Neuronal stem cell (in vitro differentiated cells): ENCODE results near the gene PLEKHG3.

Experiments used
- DNase-seq: peaks from one replicate; pipeline ENCODE4 v3.0.0-alpha.2; 2013; ENCODE audit warnings: low spot score
- H2AFZ ChIP-seq: one replicate; pipeline ENCODE4 v1.6.1; 2013; ENCODE audit warnings: mild to moderate bottlenecking, low read length, inconsistent platforms
- H2AK5ac ChIP-seq: 2 replicates; pipeline ENCODE4 v1.6.1; 2013; ENCODE audit warnings: low read depth, mild to moderate bottlenecking, inconsistent platforms, low read length, moderate library complexity, mixed read lengths
- H2BK120ac ChIP-seq: 2 replicates; pipeline ENCODE4 v1.6.1; 2013; ENCODE audit warnings: low read depth, mild to moderate bottlenecking, inconsistent platforms, low read length, moderate library complexity, mixed read lengths
- H2BK12ac ChIP-seq: one replicate; pipeline ENCODE4 v1.6.1; 2013; ENCODE audit warnings: low read length, inconsistent platforms
- H2BK15ac ChIP-seq: 2 replicates; pipeline ENCODE4 v1.6.1; 2013; ENCODE audit warnings: mild to moderate bottlenecking, low read length, inconsistent platforms, mixed read lengths
- H2BK5ac ChIP-seq: one replicate; pipeline ENCODE4 v1.6.1; 2013; ENCODE audit warnings: inconsistent platforms, mild to moderate bottlenecking, low read length, moderate library complexity
- H3K14ac ChIP-seq: one replicate; pipeline ENCODE4 v1.6.1; 2013; ENCODE audit warnings: low read length, inconsistent platforms
- H3K18ac ChIP-seq: 2 replicates; pipeline ENCODE4 v1.6.1; 2013; ENCODE audit warnings: low read length, inconsistent platforms
- H3K23ac ChIP-seq: 2 replicates; pipeline ENCODE4 v1.6.1; 2013; ENCODE audit warnings: low read depth, mild to moderate bottlenecking, mixed read lengths, low read length, inconsistent platforms; ENCODE audit not compliant: poor library complexity
- H3K27ac ChIP-seq: replicated peaks from 3 replicates; pipeline ENCODE4 v1.5.1; 2013; ENCODE audit warnings: low read length, inconsistent platforms
- H3K27me3 ChIP-seq, 3 experiments: 2 replicates each; pipeline ENCODE4 v1.6.1; 2013; ENCODE audit warnings: low read length in 3 of 3, mild to moderate bottlenecking in 2 of 3, inconsistent platforms in 1 of 3, low read depth in 1 of 3, mixed read lengths in 1 of 3, moderate library complexity in 1 of 3; ENCODE audit not compliant: control insufficient read depth in 3 of 3, insufficient read depth in 3 of 3
- H3K36me3 ChIP-seq, 2 donors: replicated peaks in 1 of 2; 2 replicates each; pipeline ENCODE4 v1.6.1; 2013; ENCODE audit warnings: low read length in 2 of 2; ENCODE audit not compliant: control insufficient read depth in 2 of 2, insufficient read depth in 2 of 2
- H3K4ac ChIP-seq: 2 replicates; pipeline ENCODE4 v1.6.1; 2013; ENCODE audit warnings: inconsistent platforms, mild to moderate bottlenecking, low read length, moderate library complexity
- H3K4me1 ChIP-seq, 2 donors: 1 replicate in 1 of 2; 2 replicates in 1 of 2; pipeline ENCODE4 v1.6.1; 2013; ENCODE audit warnings: low read length in 2 of 2, low read depth in 1 of 2; ENCODE audit not compliant: control insufficient read depth in 2 of 2, insufficient read depth in 1 of 2
- H3K4me2 ChIP-seq: one replicate; pipeline ENCODE4 v1.6.1; 2013; ENCODE audit warnings: mild to moderate bottlenecking, low read length, inconsistent platforms; ENCODE audit not compliant: insufficient read depth, poor library complexity, severe bottlenecking
- H3K4me3 ChIP-seq, 2 donors: 2 replicates each; pipeline ENCODE4 v1.5.1; 2013; ENCODE audit warnings: low read length in 2 of 2, mild to moderate bottlenecking in 2 of 2, inconsistent platforms in 1 of 2, moderate library complexity in 1 of 2
- H3K79me1 ChIP-seq: one replicate; pipeline ENCODE4 v1.6.1; 2013; ENCODE audit warnings: low read depth, mild to moderate bottlenecking, inconsistent platforms, low read length, moderate library complexity
- H3K9ac ChIP-seq: one replicate; pipeline ENCODE4 v1.6.1; 2013; ENCODE audit warnings: mild to moderate bottlenecking, low read depth, low read length, inconsistent platforms; ENCODE audit not compliant: poor library complexity
- H3K9me3 ChIP-seq, 2 donors: replicated peaks in 1 of 2; 2 replicates each; pipeline versions ENCODE3 to v1.6.1; 2013; ENCODE audit warnings: low read length in 2 of 2, mild to moderate bottlenecking in 2 of 2, inconsistent platforms in 1 of 2, low read depth in 1 of 2, mixed read lengths in 1 of 2, moderate library complexity in 1 of 2; ENCODE audit not compliant: control insufficient read depth in 2 of 2, insufficient read depth in 1 of 2
- H4K8ac ChIP-seq: one replicate; pipeline ENCODE4 v1.6.1; 2013; ENCODE audit warnings: low read depth, mild to moderate bottlenecking, inconsistent platforms, low read length, moderate library complexity
- H4K91ac ChIP-seq: one replicate; pipeline ENCODE4 v1.6.1; 2013; ENCODE audit warnings: low read length, low read depth, mild to moderate bottlenecking, inconsistent platforms; ENCODE audit not compliant: poor library complexity
- WGBS, 2 donors: extraction: QIAGEN DNeasy Blood & Tissue Kit; methylation state at CpG; one replicate each; pipeline ENCODE4 v1.1.7; 2013; ENCODE audit warnings: missing lambda C conversion rate in 2 of 2, mixed read lengths in 1 of 2; ENCODE audit not compliant: insufficient read length in 2 of 2, insufficient replicate concordance in 1 of 2; ENCODE audit errors: extremely low coverage in 2 of 2; 5-methylcytosine and 5-hydroxymethylcytosine counted together

The PLEKHG3 gene

DNA sequence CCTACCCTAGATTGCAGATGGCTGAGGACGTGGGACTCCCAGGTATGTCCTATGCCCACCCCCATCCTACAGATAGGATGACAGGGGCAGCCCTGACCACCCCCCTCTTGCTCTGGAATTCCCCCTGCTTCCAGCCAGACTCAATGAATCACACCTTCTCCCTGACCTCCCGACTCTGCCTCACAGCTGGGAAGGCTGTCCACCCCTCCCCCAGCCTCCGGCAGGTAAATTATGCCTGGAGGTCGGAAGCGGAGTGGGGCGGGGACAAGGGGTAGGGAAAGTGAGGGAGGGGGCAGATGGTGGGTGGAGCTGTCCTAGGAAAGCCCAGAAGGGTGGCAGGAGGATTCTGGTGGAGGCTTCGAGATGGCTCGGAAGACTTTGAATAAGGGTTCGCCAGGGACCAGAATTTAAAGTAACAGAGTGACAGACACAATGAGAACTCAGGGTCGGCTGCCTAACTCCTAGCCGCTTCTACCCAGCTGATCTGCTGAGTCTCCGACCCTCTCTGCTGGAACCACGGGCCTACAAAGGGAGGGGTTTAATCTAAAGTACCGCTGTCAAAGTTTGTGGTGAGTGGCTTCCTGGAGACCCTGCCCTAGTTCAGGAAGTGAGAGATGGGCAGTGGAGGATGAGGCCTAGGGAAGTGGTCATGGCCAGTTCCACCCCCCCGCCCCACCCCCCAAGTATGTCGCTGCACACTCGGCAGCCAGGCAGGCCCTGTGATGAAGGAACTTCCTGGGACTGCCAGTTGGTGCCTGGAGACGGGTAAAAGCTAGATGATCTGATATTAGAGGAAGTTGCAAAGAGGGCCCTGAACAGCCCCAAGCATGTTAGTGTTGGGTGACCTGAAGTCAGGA lies 4.2 kb downstream of the PLEKHG3 start:
- peaks cover 0 to 12% of the 10 kb centered on the region in 2 donors for H3K9me3 ChIP-seq
- H2BK120ac ChIP-seq = no peak overlapping the region
- peak overlapping the region; percentile 17 for H3K9ac ChIP-seq
- WGBS, 2 donors = no CpG with 5 or more reads among the region's 18 CpGs
- H2BK5ac ChIP-seq = no peak overlapping the region
- peak overlapping the region; percentile 7 for H2AK5ac ChIP-seq
- DNase-seq = no peak
- no peak overlapping the region for H4K8ac ChIP-seq
- H3K4me2 ChIP-seq = peak overlapping the region; percentile 37
- no peak overlapping the region for H2BK12ac ChIP-seq
- H3K27me3 ChIP-seq = peaks cover 0 to 6% (median 0%) of the 10 kb centered on the region in 3 experiments
- H3K4ac ChIP-seq = no peak overlapping the region
- H3K23ac ChIP-seq = no peak overlapping the region
- H4K91ac ChIP-seq = no peak overlapping the region
- no peak overlapping the region for H2BK15ac ChIP-seq
- peak overlapping the region; percentile 94 for H3K27ac ChIP-seq
- H3K4me1 ChIP-seq = peaks cover 31 to 34% of the 10 kb centered on the region in 2 donors
- no peak overlapping the region for H2AFZ ChIP-seq
- H3K79me1 ChIP-seq = peaks cover 9% of the 10 kb centered on the region
- peaks cover 0 to 4% of the 10 kb centered on the region in 2 donors for H3K36me3 ChIP-seq
- H3K14ac ChIP-seq = no peak overlapping the region
- peak overlapping the region; percentile 4 for H3K18ac ChIP-seq
- no peak overlapping the region for H3K4me3 ChIP-seq

DNA sequence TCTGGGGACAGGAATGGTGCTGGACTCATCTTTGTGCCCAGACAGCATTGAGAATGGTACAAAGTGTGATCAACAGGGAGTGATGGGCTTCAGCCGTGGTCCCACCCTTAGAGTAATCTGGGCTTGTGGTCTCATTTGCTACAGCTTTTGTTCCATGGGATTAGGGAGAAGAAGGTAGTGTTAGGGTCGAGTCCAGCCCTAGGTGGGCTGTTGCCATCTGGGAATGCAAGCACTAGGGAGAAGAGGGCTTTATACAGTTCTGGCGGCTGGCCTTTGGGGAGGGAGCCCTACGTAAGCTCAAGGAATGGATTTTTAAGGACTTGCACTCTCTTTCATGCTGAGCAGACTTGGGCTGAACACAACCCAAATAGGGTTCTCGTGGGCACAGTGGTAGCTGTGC lies 4.9 kb downstream of the PLEKHG3 start:
- no peaks in the 10 kb centered on the region for H3K27me3 ChIP-seq
- no peak for DNase-seq
- no peak overlapping the region for H3K9ac ChIP-seq
- H4K8ac ChIP-seq = no peak overlapping the region
- WGBS, 2 donors = no CpG with 5 or more reads among the region's 5 CpGs
- H3K23ac ChIP-seq = no peak overlapping the region
- H3K18ac ChIP-seq = peak overlapping the region; percentile 40
- H4K91ac ChIP-seq = no peak overlapping the region
- peaks cover 9% of the 10 kb centered on the region for H3K79me1 ChIP-seq
- no peak overlapping the region for H3K27ac ChIP-seq
- H3K4me1 ChIP-seq = peaks cover 26 to 29% of the 10 kb centered on the region in 2 donors
- no peak overlapping the region for H2BK12ac ChIP-seq
- peak overlapping the region; percentile 7 for H2AK5ac ChIP-seq
- peaks cover 2 to 18% of the 10 kb centered on the region in 2 donors for H3K9me3 ChIP-seq
- H2BK15ac ChIP-seq = no peak overlapping the region
- H3K4me2 ChIP-seq = peak overlapping the region; percentile 12
- H3K4ac ChIP-seq = no peak overlapping the region
- H3K14ac ChIP-seq = no peak overlapping the region
- peaks cover 0 to 5% of the 10 kb centered on the region in 2 donors for H3K36me3 ChIP-seq
- H2AFZ ChIP-seq = no peak overlapping the region
- H2BK5ac ChIP-seq = no peak overlapping the region
- no peak overlapping the region for H2BK120ac ChIP-seq
- no peak overlapping the region for H3K4me3 ChIP-seq

DNA sequence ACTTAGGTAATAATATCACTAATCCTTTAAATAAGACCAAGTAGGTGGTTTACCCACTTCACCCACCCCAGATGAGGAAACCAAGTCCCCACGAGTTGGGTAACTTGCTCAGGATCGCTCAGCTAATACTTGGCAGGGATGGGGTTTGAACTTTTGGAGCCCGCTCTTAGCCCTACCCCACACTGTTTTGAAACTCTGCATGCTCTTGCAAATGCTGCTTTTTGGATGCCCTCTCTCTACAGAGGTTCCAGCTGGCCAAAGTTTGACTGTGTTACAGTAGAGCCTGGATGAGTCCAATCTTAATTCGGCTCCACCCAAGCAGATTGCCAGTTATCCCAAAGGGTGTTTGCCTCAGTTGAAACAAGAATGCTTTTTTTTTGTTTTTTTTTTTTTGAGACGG lies 6.8 kb downstream of the PLEKHG3 start:
- H3K9ac ChIP-seq = no peak overlapping the region
- no peak overlapping the region for H2AK5ac ChIP-seq
- H3K4me3 ChIP-seq = no peak overlapping the region
- no CpG with 5 or more reads among the region's 5 CpGs for WGBS, 2 donors
- H4K91ac ChIP-seq = no peak overlapping the region
- peaks cover 27 to 33% of the 10 kb centered on the region in 2 donors for H3K4me1 ChIP-seq
- peaks cover 8% of the 10 kb centered on the region for H3K79me1 ChIP-seq
- peaks cover 0 to 6% of the 10 kb centered on the region in 2 donors for H3K36me3 ChIP-seq
- no peak overlapping the region for H2BK120ac ChIP-seq
- H2BK12ac ChIP-seq = no peak overlapping the region
- H3K9me3 ChIP-seq = peaks cover 2 to 28% of the 10 kb centered on the region in 2 donors
- no peak overlapping the region for H3K14ac ChIP-seq
- no peak overlapping the region for H3K27ac ChIP-seq
- no peak overlapping the region for H2BK15ac ChIP-seq
- no peak overlapping the region for H3K23ac ChIP-seq
- DNase-seq = no peak
- H4K8ac ChIP-seq = no peak overlapping the region
- no peak overlapping the region for H2AFZ ChIP-seq
- H3K4me2 ChIP-seq = no peak overlapping the region
- no peaks in the 10 kb centered on the region for H3K27me3 ChIP-seq
- no peak overlapping the region for H3K4ac ChIP-seq
- H2BK5ac ChIP-seq = no peak overlapping the region
- H3K18ac ChIP-seq = no peak overlapping the region

DNA sequence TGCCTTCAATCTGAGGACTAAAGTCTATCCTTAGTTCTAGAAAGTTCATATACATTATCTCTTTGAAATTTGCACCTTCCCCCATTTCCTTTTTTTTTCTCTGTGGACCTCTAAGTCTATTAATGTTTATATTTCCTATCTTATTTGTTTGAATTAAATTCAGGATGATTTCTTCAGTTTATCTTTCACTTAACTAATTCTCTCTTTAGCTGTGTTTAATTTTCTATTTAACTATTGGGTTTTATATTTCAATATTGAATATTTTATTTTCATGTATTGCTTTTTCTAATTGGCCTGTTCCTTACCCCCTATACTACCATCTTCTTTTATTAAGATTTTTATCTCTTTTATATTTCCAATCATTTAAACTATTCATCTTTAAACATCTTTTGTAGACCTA lies 9.5 kb downstream of the PLEKHG3 start:
- H3K27ac ChIP-seq = no peak overlapping the region
- H4K91ac ChIP-seq = no peak overlapping the region
- no peak overlapping the region for H3K4me3 ChIP-seq
- no peak overlapping the region for H3K14ac ChIP-seq
- no peak overlapping the region for H3K18ac ChIP-seq
- no peak for DNase-seq
- no peak overlapping the region for H3K4ac ChIP-seq
- H3K4me2 ChIP-seq = no peak overlapping the region
- H3K27me3 ChIP-seq = no peaks in the 10 kb centered on the region
- peaks cover 2 to 30% of the 10 kb centered on the region in 2 donors for H3K9me3 ChIP-seq
- no peak overlapping the region for H2AK5ac ChIP-seq
- no peak overlapping the region for H2BK12ac ChIP-seq
- H3K23ac ChIP-seq = no peak overlapping the region
- no peak overlapping the region for H2BK15ac ChIP-seq
- no peak overlapping the region for H2BK5ac ChIP-seq
- no peak overlapping the region for H2BK120ac ChIP-seq
- peaks cover 10 to 38% of the 10 kb centered on the region in 2 donors for H3K4me1 ChIP-seq
- H4K8ac ChIP-seq = no peak overlapping the region
- peaks cover 0 to 6% of the 10 kb centered on the region in 2 donors for H3K36me3 ChIP-seq
- H3K79me1 ChIP-seq = peaks cover 16% of the 10 kb centered on the region
- H3K9ac ChIP-seq = no peak overlapping the region
- H2AFZ ChIP-seq = no peak overlapping the region
